Astrocyte of the cerebellum (primary cell): ENCODE results near the gene ZNHIT3.
"Not testable (repeated sequence)": the region's sequence is repeated elsewhere in the genome, so short reads cannot be mapped to it uniquely, and the experiment has no call there.

ENCODE experiments used
- DNase-seq: peaks from one replicate; pipeline ENCODE4 v3.0.0-alpha.2; 2011; ENCODE audit warnings: low read depth
- H3K4me3 ChIP-seq: 2 replicates; pipeline ENCODE4 v1.5.1; 2011; ENCODE audit warnings: mild to moderate bottlenecking, low read depth, low read length, moderate library complexity
- in situ Hi-C: cut with HindIII; loops from 2 replicates; pipeline ENCODE4 v1.10.0; 2017; ENCODE audit warnings: low sequenced_read_pairs
- TF ChIP-seq, protein P1 (sequence below): IDR thresholded peaks from 2 replicates; pipeline ENCODE4 v1.5.1; 2012; ENCODE audit warnings: low read length, low read depth, moderate library complexity, mild to moderate bottlenecking; ENCODE audit errors: missing control alignments

The ZNHIT3 gene

DNA sequence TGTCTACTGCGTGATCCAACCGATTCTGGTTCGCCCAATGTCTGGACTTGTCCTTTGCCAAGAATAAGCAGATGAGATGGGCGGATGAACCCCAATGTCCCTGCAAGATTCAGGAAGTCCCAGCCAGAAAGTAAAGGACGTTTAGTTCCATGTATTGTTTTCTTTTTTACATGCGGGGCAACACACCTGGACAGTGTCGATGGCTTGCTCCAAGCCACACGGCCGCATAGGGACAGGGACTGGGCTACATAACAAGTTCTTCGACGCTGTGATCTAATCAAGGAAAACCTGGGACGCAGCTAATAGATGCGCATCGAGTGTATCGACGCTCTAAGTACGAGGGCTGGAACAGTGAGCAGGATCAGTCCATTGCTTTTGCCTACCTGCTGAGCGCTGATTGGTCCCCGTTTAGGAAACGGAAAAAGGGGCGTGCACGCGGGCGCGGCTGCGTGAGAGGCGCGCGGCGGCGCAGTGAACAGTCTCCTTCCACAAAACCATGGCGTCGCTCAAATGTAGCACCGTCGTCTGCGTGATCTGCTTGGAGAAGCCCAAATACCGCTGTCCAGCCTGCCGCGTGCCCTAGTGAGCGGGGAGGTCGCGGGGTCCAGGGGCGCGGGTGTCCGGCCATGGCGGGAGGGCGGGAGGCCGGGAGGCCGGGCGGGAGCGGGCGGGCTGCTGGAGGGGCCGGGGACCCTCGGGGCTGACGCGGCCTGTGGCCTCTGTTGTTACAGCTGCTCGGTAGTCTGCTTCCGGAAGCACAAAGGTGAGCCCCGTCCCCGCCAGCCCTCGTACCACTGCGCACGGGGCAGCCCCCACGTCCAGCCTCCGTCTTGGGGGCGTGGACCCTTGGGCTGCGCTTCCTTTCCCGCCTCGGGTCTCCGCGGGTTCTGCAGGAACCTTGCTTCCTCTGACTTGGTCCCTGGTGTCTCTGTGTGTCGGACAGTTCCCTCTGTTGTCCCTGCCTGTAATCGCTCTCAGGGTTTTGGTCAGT lies at the start of gene ZNHIT3:
Gene ZNHIT3 (plus strand): TSS at position 478 of the 991 bp plus-strand sequence. CDS start 19 bp downstream, at position 497.
- peak; percentile 84 for DNase-seq
- H3K4me3 ChIP-seq = peak within 1 kb of the TSS; percentile 92
- TF ChIP-seq, protein P1, sequence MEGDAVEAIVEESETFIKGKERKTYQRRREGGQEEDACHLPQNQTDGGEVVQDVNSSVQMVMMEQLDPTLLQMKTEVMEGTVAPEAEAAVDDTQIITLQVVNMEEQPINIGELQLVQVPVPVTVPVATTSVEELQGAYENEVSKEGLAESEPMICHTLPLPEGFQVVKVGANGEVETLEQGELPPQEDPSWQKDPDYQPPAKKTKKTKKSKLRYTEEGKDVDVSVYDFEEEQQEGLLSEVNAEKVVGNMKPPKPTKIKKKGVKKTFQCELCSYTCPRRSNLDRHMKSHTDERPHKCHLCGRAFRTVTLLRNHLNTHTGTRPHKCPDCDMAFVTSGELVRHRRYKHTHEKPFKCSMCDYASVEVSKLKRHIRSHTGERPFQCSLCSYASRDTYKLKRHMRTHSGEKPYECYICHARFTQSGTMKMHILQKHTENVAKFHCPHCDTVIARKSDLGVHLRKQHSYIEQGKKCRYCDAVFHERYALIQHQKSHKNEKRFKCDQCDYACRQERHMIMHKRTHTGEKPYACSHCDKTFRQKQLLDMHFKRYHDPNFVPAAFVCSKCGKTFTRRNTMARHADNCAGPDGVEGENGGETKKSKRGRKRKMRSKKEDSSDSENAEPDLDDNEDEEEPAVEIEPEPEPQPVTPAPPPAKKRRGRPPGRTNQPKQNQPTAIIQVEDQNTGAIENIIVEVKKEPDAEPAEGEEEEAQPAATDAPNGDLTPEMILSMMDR = no peak
- in situ Hi-C loops = loop anchor here (25.0 kb wide), 3 partner anchors 274 to 499 kb away; partner anchors contain the start of genes CCL14, CCL16, CCL3 and CCL4L2

DNA sequence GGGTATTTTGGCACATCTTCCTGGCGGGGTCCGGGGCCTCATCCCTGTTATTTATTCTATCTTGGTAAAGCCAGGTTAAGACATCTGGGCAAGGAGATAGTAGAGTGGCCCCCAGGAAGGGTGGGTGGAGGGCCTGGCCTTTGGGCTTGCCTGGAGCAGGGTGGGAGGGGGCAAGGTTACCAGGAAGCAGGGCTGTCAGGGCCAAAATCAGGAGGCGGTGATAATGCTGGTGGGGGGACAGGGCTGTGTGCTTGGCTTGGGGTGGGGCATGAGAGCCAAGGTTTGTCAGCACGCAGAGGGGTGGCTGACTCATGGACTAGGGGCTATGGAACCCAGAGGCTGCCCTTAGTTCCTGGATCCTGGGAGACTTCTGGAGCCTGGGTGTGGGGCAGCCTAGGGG lies 44.7 kb upstream of the ZNHIT3 start:
- in situ Hi-C loops, H3K4me3 ChIP-seq, DNase-seq: not testable (repeated sequence)

DNA sequence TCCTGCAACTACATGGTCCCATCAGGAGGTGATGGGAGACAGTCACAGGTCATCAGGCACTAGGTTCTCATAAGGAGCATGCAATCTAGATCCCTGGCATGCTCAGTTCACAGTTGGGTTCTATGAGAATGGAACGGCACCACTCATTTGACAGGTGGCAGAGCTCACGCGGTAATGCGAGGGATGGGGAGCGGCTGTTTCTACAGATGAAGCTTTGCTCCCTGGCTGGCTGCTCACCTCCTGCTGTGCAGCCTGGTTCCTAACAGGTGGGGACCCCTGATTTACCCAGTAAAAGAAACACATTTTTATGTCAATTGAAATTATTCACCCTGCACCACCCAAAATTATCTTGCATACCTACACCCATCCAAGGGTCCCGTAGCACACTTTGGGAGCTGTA lies 42.7 kb upstream of the ZNHIT3 start:
- no peak overlapping the region for H3K4me3 ChIP-seq
- DNase-seq = no peak
- in situ Hi-C loops = no loop called here
- TF ChIP-seq, protein P1 = no peak

DNA sequence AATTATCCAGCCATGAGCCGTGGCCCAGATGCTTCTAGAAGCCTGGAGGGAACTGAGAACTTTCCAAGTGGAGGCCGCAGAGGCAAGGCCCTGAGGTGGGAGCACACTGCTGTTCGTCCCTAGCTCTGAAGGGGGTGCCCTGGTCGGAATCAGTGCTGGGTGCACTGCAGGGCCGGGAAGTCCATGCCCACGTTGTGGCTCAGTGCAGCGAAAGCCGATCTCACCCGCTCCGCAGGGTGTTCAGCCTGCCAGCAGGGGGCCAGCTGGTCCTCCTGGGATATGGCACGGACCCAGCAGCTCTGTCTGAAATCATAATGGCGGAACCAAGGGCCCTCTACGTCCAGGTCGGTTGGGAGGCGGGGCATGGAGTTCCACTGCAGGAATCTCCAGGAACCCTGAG lies 36.5 kb upstream of the ZNHIT3 start:
- in situ Hi-C loops, H3K4me3 ChIP-seq, DNase-seq: not testable (repeated sequence)

DNA sequence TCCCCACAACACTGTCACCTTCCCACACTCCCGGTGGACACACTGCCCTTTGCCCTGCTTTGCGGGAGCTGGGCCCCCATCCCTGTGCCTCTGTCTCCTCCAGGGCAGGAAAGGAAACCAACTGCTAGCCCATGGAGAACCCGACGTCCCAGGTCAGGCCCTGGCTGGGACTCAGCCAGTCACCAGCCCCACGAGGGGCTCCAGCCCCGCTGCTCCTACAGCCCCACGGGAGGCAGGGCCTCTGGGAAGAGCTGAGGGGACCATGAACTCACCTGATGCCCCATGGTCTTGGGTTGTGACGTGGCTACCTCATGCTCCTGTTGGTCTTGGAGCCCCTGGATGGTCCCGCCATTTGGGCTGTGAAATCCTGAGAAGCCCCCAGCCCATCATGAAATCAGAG lies 33.6 kb upstream of the ZNHIT3 start:
- H3K4me3 ChIP-seq, in situ Hi-C loops, DNase-seq: not testable (repeated sequence)

DNA sequence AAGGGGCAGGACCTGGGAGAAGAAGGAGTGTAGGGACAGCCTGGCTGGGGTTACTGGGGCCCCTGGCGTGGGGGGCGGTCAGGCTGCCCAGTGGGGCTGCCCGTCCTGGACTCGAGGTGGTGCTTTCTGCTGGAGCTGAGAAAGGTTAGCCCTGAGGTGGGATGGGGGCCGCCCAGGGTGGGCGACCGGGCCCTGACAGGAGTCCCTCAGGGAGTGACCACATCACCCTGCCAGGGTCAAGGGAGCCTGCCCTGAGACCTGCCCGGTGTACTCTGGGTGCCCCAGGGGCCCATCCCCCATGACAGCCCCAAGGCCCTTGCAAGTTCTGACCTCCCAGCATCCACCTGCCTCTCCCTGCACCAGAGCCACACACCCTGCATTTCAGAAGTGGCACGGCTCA lies 28.8 kb upstream of the ZNHIT3 start:
- in situ Hi-C loops, H3K4me3 ChIP-seq, DNase-seq: not testable (repeated sequence)

DNA sequence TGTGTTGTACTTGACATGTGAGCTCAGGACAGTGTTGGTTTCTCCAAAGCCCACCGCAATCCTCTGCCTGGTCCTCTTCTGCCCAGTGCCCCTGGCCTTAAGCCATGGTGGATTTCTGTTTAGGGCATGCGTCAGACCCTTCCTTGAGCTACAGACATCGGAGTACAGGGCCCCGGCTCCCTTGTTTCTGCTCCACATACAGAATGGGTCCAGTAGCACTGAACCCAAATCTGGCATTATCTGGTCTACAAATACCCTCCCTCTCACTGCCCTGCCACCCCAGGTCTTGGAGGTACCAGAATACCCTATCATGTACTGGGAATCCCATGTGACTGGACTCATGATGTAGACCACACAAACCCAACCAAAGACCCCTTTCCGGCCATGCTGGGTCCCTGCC lies 27.4 kb upstream of the ZNHIT3 start:
- no peak for DNase-seq

DNA sequence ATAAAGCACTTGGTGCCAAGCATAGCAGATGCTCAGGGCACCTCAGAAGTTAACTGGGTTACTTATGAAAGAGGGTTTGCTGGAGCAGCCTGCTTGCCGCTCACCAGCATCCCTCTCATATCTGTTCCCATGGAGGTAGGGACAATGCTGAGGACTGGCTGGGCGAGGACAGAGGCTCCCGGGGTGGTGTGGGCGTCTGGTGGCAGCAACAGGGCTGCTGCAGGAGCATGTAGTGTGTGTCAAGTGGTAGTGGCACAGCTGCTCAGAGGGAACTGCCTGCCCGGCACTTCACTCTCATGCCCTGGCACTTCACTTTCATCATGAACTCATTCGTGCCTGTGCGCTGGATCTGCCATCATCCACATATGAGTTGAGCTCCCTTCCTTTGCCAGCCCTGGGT lies 26.9 kb upstream of the ZNHIT3 start:
- DNase-seq = no peak
- in situ Hi-C loops = no loop called here
- TF ChIP-seq, protein P1 = no peak
- no peak overlapping the region for H3K4me3 ChIP-seq

More for the DNA sequence above, 27.4 kb upstream of the ZNHIT3 start:
- TF ChIP-seq, protein P1 = no peak
- in situ Hi-C loops = no loop called here
- no peak overlapping the region for H3K4me3 ChIP-seq
